Choroid plexus epithelial cell (primary cell): Measurements from ENCODE around the gene MGAT5B.
A peak's percentile ranks its signal among the peaks of the same experiment; 100 is the strongest.

Experiments used
- DNase-seq: peaks from one replicate; pipeline ENCODE4 v3.0.0-alpha.2; 2010; ENCODE audit warnings: low read depth
- H3K4me3 ChIP-seq: 2 replicates; pipeline ENCODE4 v1.5.1; 2011; ENCODE audit warnings: low read depth, mild to moderate bottlenecking, control low read depth, low read length, moderate library complexity
- CTCF ChIP-seq: conservative IDR thresholded peaks from 2 replicates; pipeline ENCODE4 v1.5.1; 2011; ENCODE audit warnings: low read depth, mild to moderate bottlenecking, control low read depth, inconsistent platforms, low read length, moderate library complexity

Gene MGAT5B

DNA sequence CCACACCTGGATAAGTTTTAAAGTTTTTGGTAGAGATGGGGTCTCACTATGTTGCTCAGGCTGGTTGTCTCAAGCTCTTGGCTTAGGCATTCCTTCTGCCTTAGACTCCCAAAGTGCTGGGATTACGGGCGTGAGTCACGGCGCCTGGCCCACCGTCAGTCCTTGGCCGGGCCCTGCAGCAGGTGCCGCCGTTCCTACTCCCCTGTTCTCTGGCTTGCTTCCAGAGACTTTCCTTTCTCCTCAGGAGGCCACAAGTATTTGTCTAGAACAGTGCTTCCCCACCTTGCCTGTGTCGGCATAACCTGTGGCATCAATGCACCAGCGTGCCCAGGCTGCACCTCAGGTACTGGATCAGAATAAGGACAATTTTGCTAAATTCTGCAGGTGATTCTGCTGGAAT, 3.0 kb upstream of the MGAT5B start:
- H3K4me3 ChIP-seq: no peak overlapping the region
- no peak for TF ChIP-seq CTCF
- DNase-seq: no peak

GRCh38 chr17:76866203-76866602, 2.0 kb upstream of the MGAT5B start:
- DNase-seq: no peak
- H3K4me3 ChIP-seq: no peak overlapping the region
- no peak for TF ChIP-seq CTCF

DNA sequence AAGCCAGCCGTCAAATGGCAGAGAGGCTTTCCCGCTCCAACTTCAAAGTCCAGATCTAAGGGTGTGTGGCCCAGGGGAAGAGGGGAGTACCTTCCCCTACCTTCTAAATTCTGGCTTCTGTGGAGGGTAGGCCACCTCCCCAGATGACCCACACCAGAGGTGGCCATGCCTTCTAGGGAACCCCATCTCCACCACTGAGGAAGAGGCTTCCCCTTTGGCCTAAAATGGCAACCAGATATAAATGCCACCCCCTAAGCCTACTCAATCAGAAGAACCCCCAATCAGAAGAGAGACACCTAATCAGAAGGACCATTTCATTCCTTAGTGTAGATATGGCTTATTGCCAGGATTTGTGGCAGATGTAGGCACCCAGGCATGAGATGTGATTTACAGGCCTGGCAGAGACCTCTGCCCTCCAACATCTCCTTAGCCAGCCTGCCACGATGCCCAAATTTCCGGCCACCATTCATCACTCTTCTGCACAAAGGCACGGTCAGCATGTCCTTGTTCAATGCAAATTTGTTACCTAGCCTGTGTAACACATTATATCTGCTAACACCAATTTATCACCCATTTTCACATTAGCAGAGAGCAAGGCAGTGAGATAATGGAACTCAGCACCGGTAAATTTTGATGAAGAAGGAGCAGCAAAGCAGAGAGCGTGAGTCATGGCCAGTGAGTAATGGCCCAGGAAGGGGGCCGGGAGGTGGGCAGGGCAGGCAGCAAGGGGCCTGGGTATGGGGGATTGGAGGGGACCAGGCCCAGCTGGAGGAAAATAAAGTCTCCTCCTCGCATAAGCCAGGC, 1.2 kb upstream of the MGAT5B start:
- H3K4me3 ChIP-seq: no peak overlapping the region
- DNase-seq: peak; percentile 56
- no peak for TF ChIP-seq CTCF

- DNase-seq: peak; percentile 75
- peak overlapping the region; percentile 8 for H3K4me3 ChIP-seq
- no peak for TF ChIP-seq CTCF
Observed at GRCh38 chr17:76867578-76868175, 527 bp upstream of the MGAT5B start.

GRCh38 chr17:76868669-76869495, 678 bp downstream of the MGAT5B start:
- H3K4me3 ChIP-seq: no peak overlapping the region
- no peak for TF ChIP-seq CTCF
- DNase-seq: no peak

GRCh38 chr17:76869496-76870376, 1.5 kb downstream of the MGAT5B start:
- H3K4me3 ChIP-seq: no peak overlapping the region
- no peak for TF ChIP-seq CTCF
- DNase-seq: no peak
